ENCODE results near the gene APCDD1. TPM values are rescaled to one million over a fixed set of nuclear protein-coding genes. Genes with fewer than 3 reads are reported as not detected.

Gene APCDD1
- total RNA-seq, 1 experiment from 2014 or later: 0.54 TPM

DNA sequence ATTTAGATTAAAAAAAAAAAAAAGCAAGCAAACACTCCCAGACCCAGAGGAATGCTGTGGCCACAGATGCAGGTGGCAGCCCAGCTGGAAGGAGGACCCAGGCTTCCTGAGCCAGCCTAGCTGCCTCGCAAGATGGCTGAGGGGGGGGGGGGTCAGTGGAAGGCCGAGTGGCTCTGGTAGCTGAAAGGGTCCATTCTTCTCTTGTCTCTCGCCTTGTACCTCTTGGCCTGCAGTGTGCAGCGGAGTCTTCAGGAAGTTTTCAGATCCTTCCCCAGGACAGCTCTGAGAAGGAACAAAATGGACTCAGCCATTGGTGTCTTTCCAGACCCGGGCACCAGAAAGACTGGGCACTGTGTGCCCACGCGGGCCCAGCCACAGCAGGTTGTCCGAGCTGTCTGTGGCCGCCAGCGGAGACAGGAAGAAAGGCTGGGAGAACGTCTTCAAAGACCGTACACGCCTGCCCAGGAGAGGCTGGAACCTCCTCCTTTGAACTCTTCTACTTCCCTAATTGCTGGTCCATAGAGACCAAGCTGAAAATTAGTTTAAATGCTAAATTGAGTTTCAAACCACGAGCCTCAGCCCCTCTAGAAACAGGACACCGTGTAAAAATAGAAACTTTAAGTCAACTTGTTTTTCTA, 21.3 kb downstream of the APCDD1 start:
- H3K9me3 Mint-ChIP-seq (ENCODE audit: unreplicated experiment): no peaks in the 10 kb centered on the region
- DNase-seq (ENCODE audit: unreplicated experiment): no peak
- H3K27me3 Mint-ChIP-seq (ENCODE audit: insufficient read depth, unreplicated experiment): no peaks in the 10 kb centered on the region
- POLR2A ChIA-PET: no interaction called here
- H3K4me1 Mint-ChIP-seq (ENCODE audit: insufficient read depth, unreplicated experiment): no peaks in the 10 kb centered on the region
- no TSS peak for BruUV-seq (replicated peaks)
- H3K27ac Mint-ChIP-seq (ENCODE audit: low read depth, unreplicated experiment): no peak overlapping the region
- peaks cover 6% of the 10 kb centered on the region for H3K36me3 Mint-ChIP-seq (ENCODE audit: insufficient read depth, unreplicated experiment)
- TF ChIP-seq, protein P1, sequence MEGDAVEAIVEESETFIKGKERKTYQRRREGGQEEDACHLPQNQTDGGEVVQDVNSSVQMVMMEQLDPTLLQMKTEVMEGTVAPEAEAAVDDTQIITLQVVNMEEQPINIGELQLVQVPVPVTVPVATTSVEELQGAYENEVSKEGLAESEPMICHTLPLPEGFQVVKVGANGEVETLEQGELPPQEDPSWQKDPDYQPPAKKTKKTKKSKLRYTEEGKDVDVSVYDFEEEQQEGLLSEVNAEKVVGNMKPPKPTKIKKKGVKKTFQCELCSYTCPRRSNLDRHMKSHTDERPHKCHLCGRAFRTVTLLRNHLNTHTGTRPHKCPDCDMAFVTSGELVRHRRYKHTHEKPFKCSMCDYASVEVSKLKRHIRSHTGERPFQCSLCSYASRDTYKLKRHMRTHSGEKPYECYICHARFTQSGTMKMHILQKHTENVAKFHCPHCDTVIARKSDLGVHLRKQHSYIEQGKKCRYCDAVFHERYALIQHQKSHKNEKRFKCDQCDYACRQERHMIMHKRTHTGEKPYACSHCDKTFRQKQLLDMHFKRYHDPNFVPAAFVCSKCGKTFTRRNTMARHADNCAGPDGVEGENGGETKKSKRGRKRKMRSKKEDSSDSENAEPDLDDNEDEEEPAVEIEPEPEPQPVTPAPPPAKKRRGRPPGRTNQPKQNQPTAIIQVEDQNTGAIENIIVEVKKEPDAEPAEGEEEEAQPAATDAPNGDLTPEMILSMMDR (IDR thresholded peaks at IDR 0.05; ENCODE audit: unreplicated experiment): no peak
- no peak overlapping the region for H3K4me3 Mint-ChIP-seq (ENCODE audit: unreplicated experiment)
- intact Hi-C loops (cut with micrococcal nuclease): no loop called here
- CTCF ChIA-PET: interaction anchor here (0.6 kb wide), 2 partner anchors 426 to 679 kb away, joined by 3 to 4 read pairs; no protein-coding TSS in a partner anchor

DNA sequence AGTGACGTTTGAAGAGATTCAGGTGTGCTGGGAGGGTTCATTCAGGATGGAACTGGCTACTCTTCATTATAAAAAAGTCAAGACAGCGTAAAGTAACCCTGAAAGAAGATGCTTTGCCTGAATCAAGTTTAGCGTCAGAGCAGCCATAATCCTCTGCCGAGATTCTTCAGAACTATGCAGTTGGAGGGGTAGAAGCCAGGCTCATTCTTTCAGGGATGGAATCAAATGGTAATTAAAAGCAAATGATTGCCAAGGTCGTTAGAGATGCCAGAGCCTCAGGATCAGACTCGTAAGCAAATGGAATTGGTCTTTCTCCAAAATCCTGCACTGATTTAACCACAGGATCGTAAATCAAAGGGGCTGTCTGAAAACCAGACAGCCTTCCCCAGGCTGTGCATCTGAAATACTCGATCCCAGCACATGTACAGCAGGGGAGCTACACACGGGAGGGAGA, 21.9 kb downstream of the APCDD1 start:
- Mint-ChIP-seq H3K9me3 (ENCODE audit: unreplicated experiment) (no peaks in the 10 kb centered on the region), H3K36me3 (ENCODE audit: insufficient read depth, unreplicated experiment) (peaks cover 6% of the 10 kb centered on the region), H3K27me3 (ENCODE audit: insufficient read depth, unreplicated experiment) (no peaks in the 10 kb centered on the region), H3K4me1 (ENCODE audit: insufficient read depth, unreplicated experiment) (no peaks in the 10 kb centered on the region), H3K27ac (ENCODE audit: low read depth, unreplicated experiment) (no peak overlapping the region), H3K4me3 (ENCODE audit: unreplicated experiment) (no peak overlapping the region)
- ChIA-PET POLR2A (no interaction called here), CTCF (interaction anchor here (0.7 kb wide), 1 partner anchor 43 kb away, joined by 3 read pairs; no protein-coding TSS in a partner anchor)
- DNase-seq (ENCODE audit: unreplicated experiment): no peak
- no TSS peak for BruUV-seq (replicated peaks)
- TF ChIP-seq, protein P1 (IDR thresholded peaks at IDR 0.05; ENCODE audit: unreplicated experiment): no peak
- intact Hi-C loops (cut with micrococcal nuclease): no loop called here

DNA sequence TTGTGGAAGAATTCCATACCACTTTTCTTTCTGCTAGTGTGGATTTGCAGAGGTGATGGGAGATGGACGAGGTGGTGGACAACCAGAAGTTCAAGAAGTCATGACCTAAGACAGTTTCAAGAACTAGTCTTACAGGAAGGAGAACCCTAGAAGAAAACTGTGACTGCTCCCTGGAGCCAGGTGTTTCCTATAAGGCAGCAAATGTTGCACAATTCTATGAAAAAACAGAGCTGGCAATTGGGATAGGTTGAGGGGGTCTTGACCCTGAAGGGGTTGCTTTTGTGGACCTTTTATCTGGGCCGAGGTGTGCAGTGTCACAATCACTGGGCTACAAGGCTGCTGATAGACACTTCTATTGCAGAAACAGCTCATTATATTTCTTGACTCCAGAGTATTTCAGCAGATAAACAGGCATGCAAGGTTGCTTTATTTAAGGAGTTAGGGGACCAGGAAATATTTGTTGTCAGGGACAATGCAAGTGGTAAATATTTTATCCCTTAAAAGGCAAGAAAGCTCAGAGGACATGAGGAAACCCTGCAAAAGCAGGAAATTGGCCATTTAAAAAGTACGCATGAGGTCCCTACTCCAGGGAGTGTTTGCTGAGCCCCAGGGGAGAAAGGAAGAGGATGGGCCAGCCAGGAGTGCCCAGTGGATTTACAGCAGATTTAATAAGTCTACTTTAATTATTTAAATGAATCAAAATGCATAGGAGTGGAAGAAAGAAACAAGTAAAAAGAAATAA, 22.9 kb downstream of the APCDD1 start:
- Mint-ChIP-seq H3K4me1 (ENCODE audit: insufficient read depth, unreplicated experiment) (no peaks in the 10 kb centered on the region), H3K27me3 (ENCODE audit: insufficient read depth, unreplicated experiment) (no peaks in the 10 kb centered on the region), H3K27ac (ENCODE audit: low read depth, unreplicated experiment) (no peak overlapping the region), H3K9me3 (ENCODE audit: unreplicated experiment) (no peaks in the 10 kb centered on the region), H3K36me3 (ENCODE audit: insufficient read depth, unreplicated experiment) (peaks cover 6% of the 10 kb centered on the region), H3K4me3 (ENCODE audit: unreplicated experiment) (no peak overlapping the region)
- intact Hi-C loops (cut with micrococcal nuclease): no loop called here
- POLR2A ChIA-PET: no interaction called here
- CTCF ChIA-PET: interaction anchor here (0.6 to 0.7 kb wide), 2 partner anchors 42 to 126 kb away, joined by 3 to 4 read pairs; no protein-coding TSS in a partner anchor
- no peak for DNase-seq (ENCODE audit: unreplicated experiment)
- TF ChIP-seq, protein P1 (IDR thresholded peaks at IDR 0.05; ENCODE audit: unreplicated experiment): no peak
- no TSS peak for BruUV-seq (replicated peaks)

DNA sequence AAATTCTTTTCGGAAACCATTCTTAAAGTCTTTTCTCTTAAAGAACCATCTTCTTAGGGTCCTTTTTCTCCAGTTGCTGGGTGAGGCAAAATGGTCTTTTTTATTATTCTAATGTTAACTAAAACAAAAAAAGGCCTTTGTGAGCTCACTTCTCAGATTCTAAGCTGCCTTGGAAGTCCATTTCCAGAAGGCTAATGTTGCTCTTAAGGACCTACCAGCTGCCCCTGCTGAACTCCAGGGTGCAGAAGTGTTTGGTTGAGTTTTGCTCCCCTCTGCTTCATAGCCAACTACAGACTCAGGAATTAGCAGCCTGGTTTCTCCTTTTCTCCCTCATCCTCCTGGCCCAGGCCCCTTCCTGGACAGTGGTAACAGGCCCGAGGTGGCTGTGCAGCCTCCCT, 23.4 kb downstream of the APCDD1 start:
- intact Hi-C loops (cut with micrococcal nuclease): no loop called here
- Mint-ChIP-seq H3K27me3 (ENCODE audit: insufficient read depth, unreplicated experiment) (no peaks in the 10 kb centered on the region), H3K9me3 (ENCODE audit: unreplicated experiment) (no peaks in the 10 kb centered on the region), H3K27ac (ENCODE audit: low read depth, unreplicated experiment) (no peak overlapping the region), H3K4me3 (ENCODE audit: unreplicated experiment) (no peak overlapping the region), H3K36me3 (ENCODE audit: insufficient read depth, unreplicated experiment) (peaks cover 6% of the 10 kb centered on the region), H3K4me1 (ENCODE audit: insufficient read depth, unreplicated experiment) (no peaks in the 10 kb centered on the region)
- BruUV-seq (replicated peaks): no TSS peak
- POLR2A ChIA-PET: interaction anchor here (0.7 kb wide), 1 partner anchor 477 kb away, joined by 3 read pairs; no protein-coding TSS in a partner anchor
- DNase-seq (ENCODE audit: unreplicated experiment): no peak
- TF ChIP-seq, protein P1 (IDR thresholded peaks at IDR 0.05; ENCODE audit: unreplicated experiment): no peak
- CTCF ChIA-PET: interaction anchor here (0.6 kb wide), 1 partner anchor 127 kb away, joined by 4 read pairs; no protein-coding TSS in a partner anchor
